ENCODE results near the gene EEF1AKMT1.

GRCh38 chr13:20799726-20800416, 26.1 kb upstream of the EEF1AKMT1 start:
- TF ChIP-seq POLR2A (IDR thresholded peaks at IDR 0.05) (no peak), CTCF (IDR thresholded peaks at IDR 0.05) (no peak)
